T-helper 2 cell treated with Interferon-gamma antibody and Interleukin-4, amounts not matched to agents 100 ng/mL and 5 ng/mL, for 36 hours (primary cell): ENCODE data around the gene FAM193B. TPM values are rescaled to one million over a fixed set of nuclear protein-coding genes. Genes with fewer than 3 reads are reported as not detected.

Experiments used
- intact Hi-C: fragments of 100-400 bp; cut with micrococcal nuclease; formaldehyde crosslinking; loops from one replicate; pipeline ENCODE4 v1.15.1; 2023
- total RNA-seq: library from RNA; stranded (reverse); gene quantifications from 2 replicates; pipeline ENCODE4 v1.2.3, GENCODE V29; 2022

The FAM193B gene
- total RNA-seq, result 86.7 and 91.1 TPM in 2 replicates

GRCh38 chr5:177554474-177555111 is at the start of gene FAM193B:
Gene FAM193B, minus strand, starts transcription at chr5:177554563. Its CDS starts 105 bp downstream, at chr5:177554458.
- intact Hi-C loops, result loop anchor here (1.0 to 5.0 kb wide), 3 partner anchors 37 to 57 kb away; partner anchors contain the start of genes PDLIM7 and TMED9

DNA sequence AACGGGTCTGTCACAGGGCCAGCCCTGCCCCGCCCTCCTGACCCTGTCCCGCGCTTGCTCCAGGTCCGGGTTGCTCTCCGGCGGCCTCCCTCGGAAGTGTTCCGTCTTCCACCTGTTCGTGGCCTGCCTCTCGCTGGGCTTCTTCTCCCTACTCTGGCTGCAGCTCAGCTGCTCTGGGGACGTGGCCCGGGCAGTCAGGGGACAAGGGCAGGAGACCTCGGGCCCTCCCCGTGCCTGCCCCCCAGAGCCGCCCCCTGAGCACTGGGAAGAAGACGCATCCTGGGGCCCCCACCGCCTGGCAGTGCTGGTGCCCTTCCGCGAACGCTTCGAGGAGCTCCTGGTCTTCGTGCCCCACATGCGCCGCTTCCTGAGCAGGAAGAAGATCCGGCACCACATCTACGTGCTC is 49.8 kb upstream of the FAM193B start:
- intact Hi-C loops, result no loop called here

- intact Hi-C loops, result no loop called here
Observed at GRCh38 chr5:177603631-177604030, 49.3 kb upstream of the FAM193B start.

- intact Hi-C loops, result no loop called here
Observed at GRCh38 chr5:177602458-177602830, 48.1 kb upstream of the FAM193B start.

DNA sequence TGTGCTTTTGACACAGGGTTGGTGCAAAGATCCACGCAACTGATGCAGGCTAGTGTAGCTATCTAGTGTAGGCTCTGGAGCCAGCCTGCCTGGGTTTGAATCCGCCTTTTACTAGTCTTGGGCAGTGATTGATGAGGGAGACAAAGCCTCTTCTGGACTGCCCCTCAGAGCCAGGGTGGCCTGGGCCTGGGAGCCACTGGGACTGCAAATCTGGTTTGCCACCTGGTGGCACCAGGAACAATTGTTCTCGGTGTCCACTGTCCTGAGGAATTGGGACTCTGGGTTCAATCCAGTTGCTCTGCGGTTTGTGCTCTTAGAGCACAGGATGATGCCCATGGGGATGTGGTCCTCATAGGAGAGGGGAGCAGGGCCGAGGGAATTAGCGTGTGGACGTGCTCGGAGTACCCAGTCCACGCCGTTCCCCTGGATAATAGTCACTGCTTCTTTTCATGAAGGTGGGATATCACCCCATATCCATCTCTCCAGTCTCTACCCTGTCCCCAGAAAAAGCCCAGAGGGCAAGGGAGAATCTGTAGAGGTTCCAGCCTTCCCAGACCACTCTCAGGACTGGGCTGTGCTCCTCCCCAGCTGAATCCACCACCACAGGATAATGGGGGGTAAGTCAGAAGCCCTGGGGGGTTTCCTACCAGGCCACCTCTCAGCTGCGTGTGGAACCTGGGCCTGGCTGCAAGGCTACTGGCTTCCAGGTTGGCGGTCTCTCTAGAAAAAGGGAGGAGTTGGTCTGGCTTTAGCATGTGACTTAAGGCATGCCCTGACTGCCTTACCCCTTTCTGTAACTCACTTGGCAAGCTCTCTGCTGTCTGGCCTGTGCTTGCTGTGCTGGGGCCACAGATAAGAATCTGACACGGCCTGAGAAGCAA is 47.5 kb upstream of the FAM193B start:
- intact Hi-C loops, result no loop called here

- intact Hi-C loops, result no loop called here
Observed at GRCh38 chr5:177601126-177601525, 46.8 kb upstream of the FAM193B start.

DNA sequence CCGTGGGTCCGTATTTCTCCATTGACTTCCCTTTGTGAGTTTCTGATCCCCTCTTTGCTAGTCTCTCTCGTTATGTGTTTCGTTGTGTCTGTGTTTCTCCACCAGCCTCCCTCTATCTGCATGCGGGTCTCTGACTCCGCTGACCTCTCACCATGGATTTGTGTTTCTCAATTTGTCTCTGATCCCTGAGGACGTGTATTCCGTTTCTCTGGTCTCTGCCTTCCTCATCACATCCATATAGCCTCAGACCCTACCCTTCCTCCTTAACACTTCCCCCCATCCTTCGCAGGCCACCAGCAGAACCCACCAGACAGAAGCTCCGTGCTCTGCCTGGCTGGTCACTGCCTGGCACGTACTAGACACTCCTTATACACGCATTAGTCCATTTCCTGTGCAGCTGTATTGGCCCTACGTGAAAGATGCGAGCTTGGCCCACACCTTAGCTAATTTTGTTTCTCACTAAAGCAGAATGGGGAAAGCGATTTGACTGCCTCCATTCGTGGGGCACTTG is 46.2 kb upstream of the FAM193B start:
- intact Hi-C loops, result loop anchor here (1.0 kb wide), 1 partner anchor 8 kb away; the partner anchor contains the start of gene TMED9

DNA sequence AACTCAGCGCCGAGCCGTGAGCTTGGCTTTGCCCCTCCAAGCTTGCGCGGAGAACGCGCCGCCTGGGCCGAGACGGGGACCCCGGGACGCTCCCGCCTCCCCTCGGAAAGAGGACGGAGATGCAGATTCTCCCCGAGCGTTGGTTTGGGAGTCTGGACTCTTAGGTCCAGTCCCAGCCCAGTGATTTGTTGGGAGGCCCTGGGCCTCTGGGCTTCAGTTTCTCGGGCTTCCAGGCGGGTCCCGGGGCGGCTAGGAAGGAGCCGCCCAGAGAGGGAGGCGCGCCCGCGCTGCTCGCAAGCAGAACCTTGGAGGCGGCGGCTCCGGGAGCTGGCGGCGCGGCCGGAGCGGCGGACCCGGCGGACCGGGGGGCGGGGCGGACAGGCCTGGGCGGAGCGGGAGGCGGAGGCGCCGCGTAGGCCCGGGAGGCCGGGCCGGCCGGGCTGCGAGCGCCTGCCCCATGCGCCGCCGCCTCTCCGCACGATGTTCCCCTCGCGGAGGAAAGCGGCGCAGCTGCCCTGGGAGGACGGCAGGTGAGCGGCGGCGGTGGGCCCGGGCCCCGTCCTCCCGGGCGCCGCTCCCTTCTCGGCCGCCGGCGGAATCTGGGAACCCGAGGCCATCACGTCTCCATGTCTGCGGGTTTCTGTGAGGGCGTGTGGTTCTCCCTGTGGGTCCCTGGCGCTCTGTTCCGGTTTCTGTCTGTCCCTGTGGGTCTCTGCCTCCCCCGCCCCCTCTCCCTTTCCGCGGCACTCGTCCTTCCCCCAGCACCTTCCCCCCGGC is 45.6 kb upstream of the FAM193B start, which contains the start of gene B4GALT7:
B4GALT7 (plus strand) TSS at position 402 of the 777 bp plus-strand sequence; CDS start at position 481, 79 bp downstream.
- intact Hi-C loops, result loop anchor here (1.0 kb wide), 1 partner anchor 8 kb away; the partner anchor contains the start of gene TMED9

DNA sequence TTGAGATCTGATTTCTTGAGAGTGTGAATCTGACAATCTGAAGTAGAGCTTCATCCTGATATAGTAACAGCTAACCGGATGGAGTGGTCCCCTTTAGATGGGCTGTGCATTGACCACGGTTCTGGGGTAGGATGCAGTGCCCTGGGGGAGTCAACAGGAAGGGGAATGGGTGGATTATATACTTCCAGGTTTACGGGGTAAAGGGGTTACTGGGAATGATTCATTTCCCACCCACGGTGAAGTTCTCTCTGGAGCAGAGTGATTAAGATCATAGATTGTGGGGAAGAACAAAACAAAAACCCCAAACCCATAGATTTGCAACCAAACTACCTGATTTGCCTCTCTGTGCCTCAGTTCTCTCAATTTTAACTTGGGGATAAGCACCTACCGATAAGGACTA is 44.1 kb upstream of the FAM193B start:
- intact Hi-C loops, result no loop called here

GRCh38 chr5:177596775-177597238 is 42.4 kb upstream of the FAM193B start:
- intact Hi-C loops, result no loop called here

GRCh38 chr5:177595991-177596774 is 41.8 kb upstream of the FAM193B start:
- intact Hi-C loops, result no loop called here

GRCh38 chr5:177595026-177595585 is 40.7 kb upstream of the FAM193B start:
- intact Hi-C loops, result no loop called here

GRCh38 chr5:177594071-177594470 is 39.7 kb upstream of the FAM193B start:
- intact Hi-C loops, result loop anchor here (5.0 kb wide), 1 partner anchor 77 kb away; the partner anchor contains the start of gene DDX41

- intact Hi-C loops, result loop anchor here (2.0 to 5.0 kb wide), 2 partner anchors 76 to 611 kb away; partner anchors contain the start of genes DDX41 and HNRNPAB
Observed at GRCh38 chr5:177593511-177593910, 39.1 kb upstream of the FAM193B start.

GRCh38 chr5:177592905-177593304 is 38.5 kb upstream of the FAM193B start:
- intact Hi-C loops, result loop anchor here (1.0 to 5.0 kb wide), 4 partner anchors 7 to 612 kb away; partner anchors contain the start of genes B4GALT7, DDX41, FAM193B and HNRNPAB

DNA sequence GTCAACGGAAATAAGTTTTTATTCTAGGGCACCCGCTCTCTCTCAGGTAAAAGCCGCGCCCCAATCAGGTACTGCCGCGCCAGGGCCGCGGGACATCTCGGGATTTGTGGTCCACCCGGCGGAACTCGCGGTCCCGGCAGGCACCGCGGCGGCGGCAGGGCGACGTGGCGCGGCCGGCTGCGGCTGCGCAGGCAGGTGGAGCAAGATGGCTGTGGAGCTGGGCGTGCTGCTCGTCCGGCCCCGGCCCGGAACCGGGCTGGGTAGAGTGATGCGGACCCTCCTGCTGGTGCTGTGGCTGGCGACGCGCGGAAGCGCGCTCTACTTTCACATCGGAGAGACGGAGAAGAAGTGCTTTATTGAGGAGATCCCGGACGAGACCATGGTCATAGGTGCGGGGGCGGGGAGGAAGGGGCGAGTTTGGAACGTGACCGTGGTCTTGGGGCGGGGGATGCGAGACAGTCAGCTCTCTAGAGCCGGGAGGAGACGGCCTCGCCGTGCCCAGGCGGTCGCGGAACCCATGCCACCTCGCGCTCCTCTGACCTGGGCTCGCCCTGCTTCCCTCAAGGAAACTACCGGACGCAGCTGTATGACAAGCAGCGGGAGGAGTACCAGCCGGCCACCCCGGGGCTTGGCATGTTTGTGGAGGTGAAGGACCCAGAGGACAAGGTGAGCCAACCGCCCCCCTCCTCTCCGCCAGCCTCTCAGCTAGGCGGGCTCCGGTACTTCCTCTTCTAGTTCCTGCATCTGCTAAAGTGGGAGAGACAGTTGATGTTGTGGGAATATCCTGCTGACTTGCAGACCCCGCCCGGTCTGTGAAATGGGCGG is 37.9 kb upstream of the FAM193B start, which contains the start of gene TMED9:
TMED9 (plus strand) TSS at position 194 of the 825 bp plus-strand sequence; CDS start at position 206, 12 bp downstream.
- intact Hi-C loops, result loop anchor here (1.0 to 5.0 kb wide), 4 partner anchors 8 to 613 kb away; partner anchors contain the start of genes B4GALT7, DDX41, FAM193B and HNRNPAB

GRCh38 chr5:177591690-177592009 is 37.3 kb upstream of the FAM193B start:
- intact Hi-C loops, result loop anchor here (1.0 to 5.0 kb wide), 4 partner anchors 9 to 613 kb away; partner anchors contain the start of genes B4GALT7, DDX41, FAM193B and HNRNPAB

DNA sequence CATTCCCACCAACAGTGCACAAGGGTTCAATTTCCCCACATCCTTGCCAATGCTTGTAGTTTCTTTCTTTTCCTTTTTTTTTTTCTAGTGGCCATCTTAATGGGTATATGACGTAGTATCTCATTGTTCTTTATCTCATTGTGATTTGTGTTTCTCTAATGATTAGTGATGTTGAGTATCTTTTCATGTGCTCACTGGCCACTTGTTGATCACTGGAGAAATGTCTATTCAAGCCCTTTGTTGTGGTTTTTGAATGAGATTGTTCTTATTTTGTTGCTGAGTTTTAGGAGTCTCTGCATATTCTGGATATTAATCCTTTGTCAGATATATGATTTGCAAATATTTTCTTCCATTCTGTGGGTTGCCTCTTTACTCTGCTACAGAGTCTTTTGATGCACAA is 36.0 kb upstream of the FAM193B start:
- intact Hi-C loops, result loop anchor here (5.0 kb wide), 1 partner anchor 73 kb away; the partner anchor contains the start of gene DDX41
